HG03457 (cell line): ENCODE measurements around the gene TEKT5.

Source experiments
- ATAC-seq: cut with Tn5 transposase; IDR thresholded peaks from one replicate; pipeline ENCODE4 v1.9.1; 2021; ENCODE audit warnings: moderate number of reproducible peaks; ENCODE audit not compliant: unreplicated experiment

The TEKT5 gene

DNA sequence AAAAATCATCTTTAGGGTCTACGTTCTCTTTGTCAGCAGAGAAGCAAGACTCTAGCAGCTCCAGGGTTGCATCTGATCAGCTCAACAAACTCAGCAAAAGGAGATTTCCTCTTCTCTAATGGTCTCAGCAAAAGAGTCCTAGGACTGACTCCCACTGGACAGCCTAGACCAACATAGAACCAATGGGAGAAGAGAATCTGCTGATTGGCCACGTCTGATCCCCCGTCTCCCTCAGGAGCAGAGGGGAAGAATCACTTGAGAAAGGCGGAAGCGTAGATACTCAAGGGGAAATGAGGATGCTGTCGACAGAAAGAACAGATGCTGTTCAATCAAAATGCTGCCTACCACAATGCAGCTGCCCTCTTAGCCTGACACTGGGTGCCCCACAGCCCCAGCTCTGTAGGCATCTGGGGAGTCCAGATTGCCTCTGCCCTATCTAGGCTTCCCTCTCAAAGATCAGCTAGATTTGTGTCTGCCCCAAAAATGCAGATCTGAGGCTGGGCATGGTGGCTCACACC lies 82.8 kb downstream of the TEKT5 start:
- ATAC-seq = no peak

DNA sequence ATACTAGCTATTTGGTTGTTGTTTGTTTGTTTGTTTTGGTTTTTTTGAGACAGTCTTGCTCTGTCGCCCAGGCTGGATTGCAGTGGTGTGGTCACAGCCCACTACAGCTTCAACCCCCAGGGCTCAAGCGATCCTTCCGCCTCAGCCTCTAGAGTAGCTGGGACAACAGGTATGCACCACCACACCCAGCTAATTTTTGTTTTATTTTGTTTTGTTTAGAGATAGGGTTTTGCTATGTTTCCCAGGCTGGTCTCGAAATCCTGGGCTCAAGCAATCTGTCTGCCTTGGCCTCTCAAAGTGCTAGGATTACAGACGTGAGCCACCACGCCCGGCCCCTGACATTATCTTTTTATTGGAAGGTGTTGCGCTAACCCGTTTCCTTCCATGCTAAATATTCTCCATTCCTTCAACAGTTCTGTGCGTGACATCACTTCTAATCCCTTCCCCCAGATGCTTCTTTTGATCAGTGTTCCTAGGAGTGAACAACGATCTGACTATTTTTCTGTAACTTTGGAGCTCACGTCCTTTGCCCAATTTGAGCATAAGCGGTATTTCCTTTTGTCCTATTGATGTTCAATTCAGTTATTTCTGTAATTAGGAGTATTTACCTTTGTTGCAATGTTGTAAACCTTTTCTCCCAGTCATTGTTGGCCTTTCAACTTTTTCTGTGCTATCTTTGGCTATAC lies 84.1 kb downstream of the TEKT5 start:
- ATAC-seq = no peak

DNA sequence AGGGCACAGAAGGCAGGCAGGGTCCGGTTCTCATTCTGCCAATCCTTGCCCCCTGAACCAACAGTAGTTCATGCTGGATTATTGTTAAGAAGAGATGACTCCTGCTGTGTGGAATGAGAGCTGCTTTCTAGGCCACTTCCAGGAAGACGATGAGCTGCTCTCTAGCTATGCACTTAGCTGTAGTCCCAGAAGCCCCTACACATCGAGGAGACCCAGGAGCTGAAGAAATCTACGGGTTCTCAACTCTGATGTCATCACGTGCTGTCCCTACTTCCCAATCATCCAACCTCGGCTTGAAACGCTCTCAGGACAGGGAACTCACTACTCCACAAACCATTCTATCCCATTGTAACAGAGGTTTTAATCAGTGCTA lies 85.3 kb downstream of the TEKT5 start:
- ATAC-seq = no peak

DNA sequence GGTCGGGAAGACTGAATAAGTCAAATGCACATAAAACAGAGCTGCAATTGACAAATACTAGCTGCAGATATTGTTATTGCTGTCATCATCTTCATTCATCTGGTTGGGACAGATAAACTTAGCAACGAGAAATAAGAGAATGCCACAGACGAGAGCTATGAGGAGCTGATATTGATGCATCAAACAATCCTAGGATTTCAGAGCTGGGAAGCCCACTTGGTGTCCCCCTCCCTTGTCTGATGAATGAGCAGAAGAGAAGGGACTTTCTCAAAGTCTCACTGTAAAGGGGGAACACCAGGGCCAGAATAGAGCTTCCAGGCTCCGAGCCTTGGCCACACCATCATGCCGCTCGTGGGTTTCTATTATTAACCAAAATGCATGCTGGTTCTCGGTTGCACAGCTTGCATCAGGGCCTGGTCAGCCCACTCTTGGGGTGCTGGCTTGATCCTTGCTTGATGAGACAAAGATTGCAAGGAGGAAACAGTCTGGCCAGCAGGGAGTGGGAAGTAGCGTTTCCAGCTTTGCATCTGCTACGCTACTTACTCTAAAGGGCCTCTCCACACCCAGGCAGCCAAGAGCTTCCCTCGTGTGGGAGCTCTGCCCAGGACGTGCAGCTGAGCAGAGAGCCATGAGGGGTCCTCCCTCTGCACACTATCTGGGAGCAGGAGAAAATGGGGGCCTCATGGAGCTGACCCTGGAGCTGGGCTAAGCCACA lies 85.9 kb downstream of the TEKT5 start:
- no peak for ATAC-seq

DNA sequence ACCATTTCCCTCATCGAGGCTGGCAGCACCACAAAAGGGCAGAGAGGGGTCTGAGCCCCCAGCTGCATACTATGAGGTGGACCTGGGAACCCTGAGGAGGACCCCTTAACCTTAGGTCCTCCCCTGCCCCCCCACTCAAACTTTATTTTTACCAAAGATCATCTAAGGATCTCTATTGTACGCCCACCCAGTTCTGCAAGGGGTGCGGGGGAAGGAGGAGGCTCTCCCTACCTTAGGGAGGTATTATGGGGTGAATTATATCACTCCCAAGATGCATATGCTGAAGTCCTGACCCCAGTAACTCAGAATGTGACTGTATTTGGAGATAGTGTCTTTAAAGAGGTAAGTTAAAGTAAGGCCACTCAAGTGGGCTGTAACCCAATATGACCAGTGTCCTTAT lies 87.6 kb downstream of the TEKT5 start:
- no peak for ATAC-seq

DNA sequence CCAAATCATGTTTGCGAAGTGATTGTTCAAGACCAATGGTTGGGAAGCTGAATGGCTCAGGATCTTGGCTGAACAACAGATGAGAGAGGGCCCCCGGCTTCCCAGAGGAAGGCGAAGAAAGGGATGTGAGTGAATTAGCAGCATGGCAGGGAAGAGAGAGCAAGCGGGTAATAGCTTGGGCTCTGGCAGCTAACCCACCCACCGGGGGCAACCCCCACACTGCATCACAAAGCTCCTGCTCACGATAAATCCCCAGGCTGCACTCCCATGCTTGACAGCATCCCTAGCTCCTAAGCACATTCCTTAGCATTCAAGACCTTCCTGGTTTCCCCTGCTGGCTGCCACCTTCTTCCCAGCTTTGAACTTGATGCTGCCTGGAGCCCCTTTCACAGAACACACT lies 88.1 kb downstream of the TEKT5 start:
- no peak for ATAC-seq

DNA sequence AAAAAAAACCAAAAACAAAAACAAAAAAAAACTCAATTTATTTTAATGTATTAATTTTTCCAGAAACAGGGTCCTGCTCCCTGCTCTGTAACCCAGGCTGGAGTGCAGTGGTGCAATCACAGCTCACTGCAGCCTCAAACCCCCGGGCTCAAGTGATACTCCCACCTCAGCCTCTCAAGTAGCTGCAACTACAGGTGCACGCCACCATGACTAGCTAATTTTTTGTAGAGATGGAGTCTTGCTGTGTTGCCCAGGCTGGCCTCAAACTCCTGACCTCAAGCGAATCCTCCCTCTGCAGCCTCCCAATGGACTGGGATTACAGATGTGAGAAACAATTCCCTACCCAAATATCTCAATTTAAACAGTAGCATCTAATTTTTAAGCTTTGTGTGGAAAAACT lies 89.1 kb downstream of the TEKT5 start:
- no peak for ATAC-seq

DNA sequence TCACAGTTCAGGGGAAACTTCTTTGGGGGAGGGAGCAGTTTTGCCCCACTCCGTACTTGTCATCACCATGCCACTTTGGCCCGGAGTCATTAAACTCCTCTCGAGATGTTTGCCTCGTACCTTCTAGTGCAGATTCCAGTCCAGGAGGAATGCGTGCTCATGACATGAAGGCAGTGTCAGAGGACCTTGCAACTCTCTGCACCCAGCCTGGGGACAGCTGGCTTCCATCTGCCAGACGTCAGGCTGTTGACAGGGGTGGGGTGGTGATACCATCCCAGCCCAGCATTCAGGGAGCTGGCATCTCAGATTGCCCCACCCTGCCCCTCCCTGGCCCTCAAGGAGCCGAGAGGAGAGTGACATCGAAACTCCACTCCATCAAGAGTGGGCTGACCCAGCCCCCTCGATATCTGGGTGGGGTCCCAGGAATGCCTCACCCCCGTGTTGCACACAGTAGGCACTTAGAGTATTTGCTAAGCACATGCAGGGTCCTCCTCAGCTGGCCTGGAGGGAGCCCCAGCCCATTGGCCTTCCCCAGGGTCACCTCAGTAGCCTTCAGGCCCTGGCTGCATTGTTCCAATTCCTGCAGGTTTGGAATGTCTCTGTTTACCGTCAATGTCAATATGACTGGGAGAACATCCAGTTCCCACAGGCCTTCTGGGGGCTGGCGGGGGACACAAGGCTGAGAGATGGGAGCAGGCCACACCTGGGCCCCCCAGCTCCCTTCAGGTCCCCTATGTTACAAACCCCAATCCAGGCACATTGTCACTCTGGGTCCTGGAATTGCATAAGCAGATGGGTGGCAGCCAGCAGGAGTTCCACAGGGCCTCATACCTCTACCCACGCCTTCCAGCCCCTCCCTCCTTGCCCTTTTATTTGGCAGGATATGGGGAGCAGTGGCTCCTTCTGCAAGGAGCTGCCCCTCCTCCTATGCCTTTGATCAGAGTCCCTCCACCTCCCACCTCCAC lies 93.0 kb downstream of the TEKT5 start:
- ATAC-seq = no peak

DNA sequence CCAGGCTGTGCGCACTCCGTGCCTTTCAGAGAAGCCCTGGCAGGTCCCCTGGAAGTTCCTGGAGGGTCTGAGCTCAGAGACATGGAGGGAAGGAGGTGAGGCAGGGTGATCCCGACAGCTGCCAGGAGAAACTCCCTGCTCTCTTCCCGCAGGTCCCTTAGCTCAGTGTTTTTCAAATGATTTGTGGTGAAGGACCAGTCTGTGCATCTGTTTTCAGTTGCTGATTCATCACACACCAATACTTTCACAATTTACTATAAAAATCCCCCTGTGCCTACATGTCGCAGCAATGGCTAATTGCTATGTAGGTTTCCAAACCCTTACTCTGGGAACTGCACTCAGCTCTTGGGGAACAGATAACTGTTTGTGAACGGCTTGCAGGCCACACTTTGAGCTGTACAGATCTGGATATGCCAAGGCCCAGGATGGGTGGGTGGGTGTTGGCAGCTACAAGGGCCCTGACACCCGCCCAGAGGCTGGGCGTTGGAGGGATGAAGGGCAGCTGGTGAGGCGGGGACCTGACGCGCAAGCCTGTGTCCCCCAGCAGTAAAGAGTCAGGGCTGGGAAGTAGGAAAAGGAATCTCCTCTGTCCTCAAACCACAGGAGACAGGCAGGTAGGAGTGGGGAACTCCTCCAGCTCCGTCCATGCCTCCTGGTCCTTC lies 93.8 kb downstream of the TEKT5 start:
- ATAC-seq = no peak

DNA sequence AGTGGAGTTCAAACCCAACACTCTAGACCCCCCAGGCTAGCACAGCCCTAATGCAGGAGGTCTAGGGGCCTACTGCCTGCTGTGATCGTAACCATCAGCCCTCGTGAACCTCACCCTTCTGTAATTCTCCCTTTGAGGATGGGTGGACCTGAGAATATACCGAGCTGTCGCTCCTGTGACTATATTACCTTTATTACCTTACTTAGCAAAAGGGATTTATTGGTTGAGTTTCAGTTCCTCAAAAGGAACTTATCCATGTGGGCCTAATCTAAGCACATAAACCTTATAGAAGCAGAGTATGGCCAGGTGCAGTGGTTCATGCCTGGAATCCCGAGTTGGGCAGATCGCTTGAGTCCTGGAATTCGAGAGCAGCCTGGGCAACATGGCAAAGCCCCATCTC lies 95.1 kb downstream of the TEKT5 start:
- no peak for ATAC-seq

DNA sequence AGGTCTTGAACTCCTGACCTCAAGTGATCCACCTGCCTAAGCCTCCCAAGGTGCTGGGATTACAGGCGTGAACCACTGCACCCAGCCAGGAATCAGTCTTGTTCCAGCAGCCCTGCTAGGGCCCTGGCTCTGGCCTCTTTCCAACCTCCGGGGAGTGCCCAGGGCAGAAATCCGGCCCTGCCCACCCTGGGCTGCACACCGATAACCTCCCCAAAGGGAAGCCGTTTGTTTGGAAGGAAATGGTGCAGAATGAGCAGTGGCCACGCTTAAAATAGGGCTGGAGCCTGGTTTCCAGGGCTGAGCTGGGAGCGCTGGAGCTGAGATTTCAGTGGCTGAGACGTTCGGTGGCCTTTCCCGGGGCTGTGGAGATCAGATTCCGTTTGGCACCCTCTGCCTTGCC lies 96.6 kb downstream of the TEKT5 start:
- no peak for ATAC-seq

DNA sequence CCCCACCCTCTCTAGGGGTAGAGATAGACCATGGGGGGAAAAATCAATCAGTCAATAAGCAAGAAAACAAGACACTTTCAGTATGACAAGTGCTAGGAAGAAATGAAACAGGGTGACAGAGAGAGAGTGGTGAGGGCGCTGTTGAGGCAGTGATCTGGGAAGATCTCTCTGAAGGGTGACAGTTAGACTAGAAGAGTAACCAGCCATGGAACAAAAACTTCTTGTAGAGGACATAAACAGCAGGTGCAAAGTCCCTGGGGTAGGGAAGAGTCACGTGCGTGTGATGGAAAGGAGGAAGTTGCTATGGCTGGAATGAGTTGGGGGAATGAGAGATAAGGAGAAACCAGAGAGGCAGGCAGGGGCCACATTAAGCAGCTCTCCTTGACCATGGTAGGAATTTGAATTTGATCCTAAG lies 97.5 kb downstream of the TEKT5 start:
- ATAC-seq = no peak

DNA sequence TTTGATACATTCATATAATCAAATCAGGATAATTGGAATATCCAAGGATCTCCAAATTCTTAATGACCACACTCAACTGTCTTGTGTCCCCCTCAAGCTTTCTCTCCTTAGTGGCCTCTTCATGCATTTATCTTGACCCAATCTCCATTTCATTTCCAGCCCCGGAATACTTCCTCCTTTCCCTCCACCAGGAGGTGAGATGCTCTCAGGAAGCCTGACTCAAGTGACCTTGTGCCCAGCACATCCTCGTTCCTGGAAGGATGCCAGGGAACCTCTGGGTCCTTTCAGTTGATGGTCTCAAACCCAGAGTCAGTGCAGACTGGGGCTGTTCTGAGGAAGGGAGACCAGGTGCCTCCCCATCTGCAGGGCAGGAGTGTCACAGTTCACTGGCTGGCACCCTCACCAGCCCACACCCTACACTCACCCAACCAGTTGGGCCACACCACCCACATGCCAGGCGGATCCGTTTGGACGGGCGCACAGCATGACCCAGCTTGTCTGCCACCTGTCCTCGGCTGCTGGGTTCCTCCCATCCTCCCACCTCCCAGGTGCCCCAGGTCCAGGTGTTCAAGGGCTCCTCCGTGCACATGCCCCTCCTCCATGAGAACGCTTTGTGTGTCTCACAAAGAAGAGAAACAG lies 100.3 kb downstream of the TEKT5 start:
- ATAC-seq = no peak

DNA sequence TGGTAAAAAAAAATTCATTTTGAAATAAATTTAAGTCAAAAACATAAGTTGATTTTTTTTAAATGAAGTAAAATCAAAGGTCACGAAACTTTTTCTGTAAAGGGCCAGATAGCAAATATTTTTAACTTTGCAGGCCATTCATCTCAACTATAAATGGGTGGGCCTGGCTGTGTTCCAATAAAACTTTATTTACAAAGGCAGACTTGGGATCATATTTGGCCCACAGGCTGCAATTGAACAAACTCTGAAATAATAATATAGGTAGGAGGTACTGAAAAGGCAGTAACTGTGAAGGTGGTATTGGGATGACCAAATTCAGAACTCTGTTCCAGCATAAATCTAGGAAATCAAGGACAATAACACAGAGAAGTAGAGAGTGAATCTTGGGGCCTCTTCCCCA lies 102.1 kb downstream of the TEKT5 start:
- no peak for ATAC-seq

DNA sequence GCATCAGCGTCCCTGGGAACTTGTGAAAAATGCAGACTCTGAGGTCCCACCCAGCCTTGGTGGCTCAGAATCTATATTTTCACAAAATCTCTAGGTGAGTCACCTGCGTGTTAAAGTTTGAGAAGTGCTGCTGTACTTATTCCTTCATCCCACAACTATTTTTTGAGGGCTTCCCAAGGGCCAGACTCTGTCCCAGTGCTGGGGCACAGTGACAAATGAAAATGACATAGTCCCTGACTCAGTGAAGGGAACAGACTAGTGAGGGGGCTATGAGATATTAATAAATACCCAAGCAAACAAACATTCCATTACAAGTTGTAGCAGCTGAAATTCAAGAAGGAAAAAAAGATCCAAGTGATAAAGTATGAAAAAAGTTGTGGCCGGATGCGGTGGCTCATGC lies 104.4 kb downstream of the TEKT5 start:
- ATAC-seq = no peak

DNA sequence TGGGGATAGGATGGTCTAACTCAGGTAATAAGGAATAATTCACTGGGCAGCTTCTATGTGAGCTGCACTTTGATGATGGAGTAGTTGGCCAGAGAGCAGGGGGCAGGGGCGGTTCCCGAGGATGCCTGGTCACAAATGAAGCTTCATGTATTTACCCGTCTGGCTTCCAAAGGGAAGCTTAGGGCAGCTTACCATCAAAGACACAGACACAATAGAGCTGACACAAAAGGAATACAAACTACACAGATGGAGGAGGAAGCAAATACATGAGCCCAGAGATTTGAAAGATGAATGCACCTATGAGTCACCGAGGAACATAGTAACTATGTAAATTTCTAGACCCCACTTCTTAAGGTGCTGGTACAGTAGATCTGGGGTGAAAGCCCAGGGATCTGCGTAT lies 105.6 kb downstream of the TEKT5 start:
- ATAC-seq = no peak

DNA sequence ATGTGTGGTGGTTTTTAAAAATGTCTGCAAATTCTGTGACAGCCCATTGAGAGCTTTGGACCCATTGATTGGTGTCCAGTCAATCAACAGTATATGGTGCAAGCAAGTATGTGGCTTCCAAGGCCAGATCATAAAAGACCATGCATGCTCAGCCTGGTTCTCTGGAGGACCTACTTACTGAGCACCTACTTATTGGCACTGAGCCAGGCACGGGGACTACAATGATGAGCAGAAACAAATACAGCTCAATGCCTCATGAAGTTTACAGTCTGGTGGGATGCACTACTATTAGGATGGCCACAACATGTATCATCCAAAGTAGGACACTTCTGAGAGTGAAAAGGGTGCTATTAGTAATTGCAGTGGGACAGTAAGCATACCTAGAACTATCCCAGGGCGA lies 107.1 kb downstream of the TEKT5 start:
- no peak for ATAC-seq

DNA sequence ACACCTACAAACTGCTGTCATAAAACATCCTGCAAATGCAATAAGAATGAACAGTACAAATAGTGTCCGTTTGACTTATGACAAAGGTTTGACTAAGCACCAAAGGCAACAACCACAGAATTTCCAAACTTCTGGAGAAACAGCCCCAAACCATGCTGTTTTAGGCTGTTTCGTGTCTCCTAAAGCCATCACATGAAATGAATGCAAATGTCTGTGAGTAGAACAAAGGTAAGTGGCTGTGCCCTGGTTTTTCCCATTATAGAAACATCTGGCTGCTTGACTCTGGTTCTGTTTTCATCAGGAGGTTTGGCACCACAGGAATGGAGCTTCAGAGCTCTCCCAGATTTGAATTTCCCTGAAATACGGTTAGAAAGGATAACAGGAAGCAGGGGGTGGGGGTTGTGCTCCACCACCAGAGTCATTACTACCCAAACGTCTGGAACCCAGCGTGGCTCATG lies 109.7 kb downstream of the TEKT5 start:
- no peak for ATAC-seq

DNA sequence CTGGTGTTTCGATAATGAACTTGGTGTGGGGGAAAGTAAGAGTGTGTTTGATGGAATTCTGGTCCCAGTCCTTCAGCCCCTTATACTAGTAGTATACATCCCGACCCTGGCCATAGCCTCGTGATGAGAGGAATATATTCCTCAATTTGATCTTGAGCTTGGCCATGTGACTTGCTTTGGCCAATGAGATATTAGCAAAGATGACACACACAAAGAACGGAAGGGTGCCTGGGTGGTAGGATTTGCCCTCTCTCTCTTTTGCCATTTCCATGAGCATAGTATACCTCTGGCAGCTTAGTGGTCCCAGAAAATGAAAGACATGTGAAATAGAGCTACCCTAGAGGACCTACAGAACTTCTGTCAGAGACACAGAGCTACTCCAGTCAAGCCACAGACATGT lies 111.5 kb downstream of the TEKT5 start:
- no peak for ATAC-seq

DNA sequence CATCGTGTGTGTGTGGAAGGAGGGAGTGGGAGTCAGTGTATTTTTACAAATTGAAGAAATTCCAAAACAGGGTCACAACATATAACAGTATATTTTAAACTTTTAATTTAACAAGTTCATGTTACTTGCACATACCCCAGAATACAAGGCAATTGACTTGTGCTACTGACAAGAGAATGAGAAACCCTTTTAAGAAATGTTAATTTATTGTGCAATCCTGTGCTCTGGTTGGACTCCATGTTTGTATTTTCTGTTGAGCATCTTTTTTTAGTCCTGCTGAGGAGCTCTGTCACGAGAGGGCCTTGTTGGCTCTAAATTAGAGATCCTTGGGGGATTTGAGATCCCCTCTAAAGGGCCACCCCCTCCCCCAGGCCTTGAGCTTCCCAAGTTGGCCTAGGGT lies 113.2 kb downstream of the TEKT5 start:
- ATAC-seq = no peak

DNA sequence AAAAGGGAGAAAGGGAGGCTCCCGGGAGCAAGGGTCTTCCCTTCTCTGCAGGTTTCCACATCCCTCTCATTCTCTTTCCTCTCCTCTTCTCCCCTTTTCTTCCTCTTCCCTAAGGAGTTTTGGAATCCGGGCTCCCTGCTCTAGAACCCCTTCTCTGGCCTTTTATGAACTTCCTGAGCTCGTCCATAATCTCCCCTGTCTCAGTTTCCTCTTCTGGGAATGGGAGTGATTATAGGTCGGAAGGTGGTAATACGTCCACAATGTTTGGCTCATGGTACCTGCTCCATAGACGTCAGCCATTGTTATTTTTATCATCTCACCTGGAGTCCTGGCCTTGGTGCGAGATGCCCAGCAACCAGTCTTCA lies 113.9 kb downstream of the TEKT5 start:
- ATAC-seq = no peak
